ENCODE data around the gene EME1.

DNA sequence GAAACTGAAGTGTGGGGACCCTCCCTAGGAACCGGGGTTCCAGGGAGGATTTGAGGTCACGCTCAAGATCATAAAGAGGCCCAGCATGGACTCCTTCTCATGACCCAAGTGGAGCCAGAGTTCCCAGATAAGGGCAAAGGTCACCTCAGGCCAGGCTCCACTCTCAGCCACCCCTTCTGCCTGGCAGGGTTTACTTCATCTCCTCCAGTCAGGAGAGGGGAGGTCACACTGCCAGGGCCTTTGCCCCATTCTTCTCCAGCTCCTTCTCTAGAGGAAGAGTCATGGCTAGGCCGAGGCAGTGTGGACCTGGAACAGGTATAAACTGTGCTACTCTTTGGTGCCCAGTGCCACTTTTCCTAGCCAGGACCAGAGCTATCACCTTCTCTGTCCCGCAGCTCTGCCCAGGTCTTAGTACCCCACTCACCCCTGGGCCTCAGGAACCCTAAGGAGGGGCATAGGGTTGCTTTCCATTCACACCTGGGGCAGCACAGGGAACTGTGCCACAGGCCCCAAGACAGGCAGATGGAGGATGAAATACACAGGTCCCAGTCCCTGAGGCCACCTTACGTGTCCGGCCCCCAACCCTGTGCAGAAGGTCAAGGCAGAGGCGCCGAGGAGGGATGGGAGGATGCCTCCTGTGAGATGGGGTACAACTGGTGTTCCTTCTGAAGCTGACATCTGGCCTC is 52.1 kb downstream of the EME1 start:
- TF ChIP-seq EP300 (IDR thresholded peaks at IDR 0.05; ENCODE audit: borderline replicate concordance in 1 of 2, low read depth in 1 of 2, low read length in 1 of 2) (no peak), TCF12 (IDR thresholded peaks at IDR 0.05) (no peak), EZH2phosphoT487 (IDR thresholded peaks at IDR 0.05; ENCODE audit: borderline replicate concordance, low read depth) (no peak), POLR2AphosphoS5 (IDR thresholded peaks at IDR 0.05; ENCODE audit: low read depth, low read length) (no peak), CHD2 (IDR thresholded peaks at IDR 0.05; ENCODE audit: low read length, partially characterized antibody) (no peak), RCOR1 (IDR thresholded peaks at IDR 0.05; ENCODE audit: low read length) (no peak)
- TF ChIP-seq, protein P1, sequence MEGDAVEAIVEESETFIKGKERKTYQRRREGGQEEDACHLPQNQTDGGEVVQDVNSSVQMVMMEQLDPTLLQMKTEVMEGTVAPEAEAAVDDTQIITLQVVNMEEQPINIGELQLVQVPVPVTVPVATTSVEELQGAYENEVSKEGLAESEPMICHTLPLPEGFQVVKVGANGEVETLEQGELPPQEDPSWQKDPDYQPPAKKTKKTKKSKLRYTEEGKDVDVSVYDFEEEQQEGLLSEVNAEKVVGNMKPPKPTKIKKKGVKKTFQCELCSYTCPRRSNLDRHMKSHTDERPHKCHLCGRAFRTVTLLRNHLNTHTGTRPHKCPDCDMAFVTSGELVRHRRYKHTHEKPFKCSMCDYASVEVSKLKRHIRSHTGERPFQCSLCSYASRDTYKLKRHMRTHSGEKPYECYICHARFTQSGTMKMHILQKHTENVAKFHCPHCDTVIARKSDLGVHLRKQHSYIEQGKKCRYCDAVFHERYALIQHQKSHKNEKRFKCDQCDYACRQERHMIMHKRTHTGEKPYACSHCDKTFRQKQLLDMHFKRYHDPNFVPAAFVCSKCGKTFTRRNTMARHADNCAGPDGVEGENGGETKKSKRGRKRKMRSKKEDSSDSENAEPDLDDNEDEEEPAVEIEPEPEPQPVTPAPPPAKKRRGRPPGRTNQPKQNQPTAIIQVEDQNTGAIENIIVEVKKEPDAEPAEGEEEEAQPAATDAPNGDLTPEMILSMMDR (IDR thresholded peaks at IDR 0.05) = no peak
- TF ChIP-seq, protein P2, sequence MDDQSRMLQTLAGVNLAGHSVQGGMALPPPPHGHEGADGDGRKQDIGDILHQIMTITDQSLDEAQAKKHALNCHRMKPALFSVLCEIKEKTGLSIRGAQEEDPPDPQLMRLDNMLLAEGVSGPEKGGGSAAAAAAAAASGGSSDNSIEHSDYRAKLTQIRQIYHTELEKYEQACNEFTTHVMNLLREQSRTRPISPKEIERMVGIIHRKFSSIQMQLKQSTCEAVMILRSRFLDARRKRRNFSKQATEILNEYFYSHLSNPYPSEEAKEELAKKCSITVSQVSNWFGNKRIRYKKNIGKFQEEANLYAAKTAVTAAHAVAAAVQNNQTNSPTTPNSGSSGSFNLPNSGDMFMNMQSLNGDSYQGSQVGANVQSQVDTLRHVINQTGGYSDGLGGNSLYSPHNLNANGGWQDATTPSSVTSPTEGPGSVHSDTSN (IDR thresholded peaks at IDR 0.05) = no peak
- TF ChIP-seq, protein P3, sequence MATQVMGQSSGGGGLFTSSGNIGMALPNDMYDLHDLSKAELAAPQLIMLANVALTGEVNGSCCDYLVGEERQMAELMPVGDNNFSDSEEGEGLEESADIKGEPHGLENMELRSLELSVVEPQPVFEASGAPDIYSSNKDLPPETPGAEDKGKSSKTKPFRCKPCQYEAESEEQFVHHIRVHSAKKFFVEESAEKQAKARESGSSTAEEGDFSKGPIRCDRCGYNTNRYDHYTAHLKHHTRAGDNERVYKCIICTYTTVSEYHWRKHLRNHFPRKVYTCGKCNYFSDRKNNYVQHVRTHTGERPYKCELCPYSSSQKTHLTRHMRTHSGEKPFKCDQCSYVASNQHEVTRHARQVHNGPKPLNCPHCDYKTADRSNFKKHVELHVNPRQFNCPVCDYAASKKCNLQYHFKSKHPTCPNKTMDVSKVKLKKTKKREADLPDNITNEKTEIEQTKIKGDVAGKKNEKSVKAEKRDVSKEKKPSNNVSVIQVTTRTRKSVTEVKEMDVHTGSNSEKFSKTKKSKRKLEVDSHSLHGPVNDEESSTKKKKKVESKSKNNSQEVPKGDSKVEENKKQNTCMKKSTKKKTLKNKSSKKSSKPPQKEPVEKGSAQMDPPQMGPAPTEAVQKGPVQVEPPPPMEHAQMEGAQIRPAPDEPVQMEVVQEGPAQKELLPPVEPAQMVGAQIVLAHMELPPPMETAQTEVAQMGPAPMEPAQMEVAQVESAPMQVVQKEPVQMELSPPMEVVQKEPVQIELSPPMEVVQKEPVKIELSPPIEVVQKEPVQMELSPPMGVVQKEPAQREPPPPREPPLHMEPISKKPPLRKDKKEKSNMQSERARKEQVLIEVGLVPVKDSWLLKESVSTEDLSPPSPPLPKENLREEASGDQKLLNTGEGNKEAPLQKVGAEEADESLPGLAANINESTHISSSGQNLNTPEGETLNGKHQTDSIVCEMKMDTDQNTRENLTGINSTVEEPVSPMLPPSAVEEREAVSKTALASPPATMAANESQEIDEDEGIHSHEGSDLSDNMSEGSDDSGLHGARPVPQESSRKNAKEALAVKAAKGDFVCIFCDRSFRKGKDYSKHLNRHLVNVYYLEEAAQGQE (IDR thresholded peaks at IDR 0.05; ENCODE audit: low read depth, low read length) = no peak
